Activated naive CD8-positive, alpha-beta T cell (primary cell): ENCODE results near the gene JAKMIP2.
"Not testable (repeated sequence)": the region's sequence is repeated elsewhere in the genome, so short reads cannot be mapped to it uniquely, and the experiment has no call there.

Experiments
- H3K27ac Mint-ChIP-seq: one replicate; pipeline ENCODE4 v1.8.0; 2021; ENCODE audit warnings: mixed read lengths
- H3K27me3 Mint-ChIP-seq: one replicate; pipeline ENCODE4 v1.8.0; 2021; ENCODE audit warnings: mixed read lengths
- H3K36me3 Mint-ChIP-seq: one replicate; pipeline ENCODE4 v1.8.0; 2021; ENCODE audit warnings: mixed read lengths
- H3K4me1 Mint-ChIP-seq: one replicate; pipeline ENCODE4 v1.8.0; 2021; ENCODE audit warnings: low read depth, mixed read lengths
- H3K4me3 Mint-ChIP-seq: one replicate; pipeline ENCODE4 v1.8.0; 2021; ENCODE audit warnings: mild to moderate bottlenecking, mixed read lengths
- H3K9me3 Mint-ChIP-seq: one replicate; pipeline ENCODE4 v1.8.0; 2021; ENCODE audit warnings: low read depth, mixed read lengths

The JAKMIP2 gene

DNA sequence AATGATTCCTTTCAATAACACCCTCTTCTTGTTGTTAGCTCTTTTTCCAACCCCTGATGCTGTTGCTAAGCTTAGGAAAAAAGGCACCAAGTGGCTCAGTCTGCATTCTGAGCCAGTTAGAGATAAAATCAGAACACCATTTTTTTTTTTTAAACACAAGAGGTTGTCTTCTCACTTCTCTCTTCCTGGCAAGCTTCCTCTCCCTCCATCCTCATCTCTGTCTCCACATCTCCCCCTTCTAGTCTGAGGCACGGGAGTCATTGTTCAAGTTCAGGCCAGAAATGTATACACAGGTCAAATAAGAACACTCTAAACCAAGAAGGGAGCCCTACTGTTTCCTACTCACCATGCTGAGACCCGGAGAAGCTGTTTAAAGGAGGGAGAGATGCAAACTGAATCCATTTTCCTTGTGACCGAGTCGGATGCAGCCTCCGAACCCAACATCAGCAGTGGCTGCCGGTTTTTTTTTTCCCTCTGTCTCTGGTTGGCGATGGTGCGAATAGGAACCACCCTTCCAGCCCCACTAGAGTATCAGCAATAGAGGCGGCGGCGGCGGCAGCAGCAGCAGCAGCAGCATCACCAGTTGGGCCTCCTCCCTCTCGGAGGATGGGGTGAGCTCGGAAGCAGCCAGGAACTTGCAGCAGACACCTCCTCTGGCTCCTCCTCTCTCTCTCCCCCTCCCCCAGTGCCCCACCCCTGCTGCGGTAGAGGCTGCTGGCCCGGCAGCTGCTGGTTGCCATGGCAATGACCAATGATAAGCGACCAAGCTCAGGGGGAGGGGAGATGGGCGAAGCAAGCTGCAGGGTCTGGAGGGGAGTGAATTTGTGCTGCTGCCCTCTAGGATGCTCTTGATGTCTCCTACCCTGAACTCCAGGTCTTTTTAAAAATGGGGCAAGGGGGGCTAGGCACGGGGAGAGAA, at the start of gene JAKMIP2:
JAKMIP2 (minus strand) TSS at position 619 of the 919 bp plus-strand sequence. CDS start 110,922 bp downstream, outside the sequence.
- Mint-ChIP-seq H3K4me1 (peaks cover 11% of the 10 kb centered on the region), H3K36me3 (no peaks in the 10 kb centered on the region), H3K27ac (peak within 1 kb of the TSS; percentile 6), H3K9me3 (no peaks in the 10 kb centered on the region), H3K27me3 (no peaks in the 10 kb centered on the region), H3K4me3 (peak within 1 kb of the TSS; percentile 80)

DNA sequence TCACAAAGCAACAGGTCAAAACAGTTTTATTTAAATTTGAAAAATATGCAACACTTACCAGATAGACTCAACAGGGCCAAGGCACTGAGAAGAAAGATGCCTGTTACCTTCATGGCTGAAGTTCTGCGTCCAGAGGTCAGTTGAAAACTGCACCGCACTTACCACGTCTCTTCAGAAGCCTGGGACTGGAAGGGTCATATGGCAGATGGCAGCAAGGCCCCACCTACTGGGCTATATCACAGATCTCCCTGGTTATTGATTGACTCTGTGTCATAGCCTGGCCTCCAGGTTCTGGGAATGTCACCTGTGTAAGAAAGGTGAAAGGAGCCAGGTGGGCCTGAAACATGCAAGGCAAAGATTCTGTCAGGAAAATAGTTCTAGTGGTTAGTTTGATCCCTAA, 48.9 kb upstream of the JAKMIP2 start, which contains the start of gene SPINK1:
SPINK1 (minus strand) TSS at position 207 of the 400 bp plus-strand sequence; CDS start at position 113, 94 bp downstream.
- Mint-ChIP-seq H3K4me3 (no peak within 1 kb of the TSS), H3K27me3 (peaks cover 4% of the 10 kb centered on the region), H3K36me3 (no peaks in the 10 kb centered on the region), H3K4me1 (no peaks in the 10 kb centered on the region), H3K9me3 (no peaks in the 10 kb centered on the region), H3K27ac (no peak within 1 kb of the TSS)

DNA sequence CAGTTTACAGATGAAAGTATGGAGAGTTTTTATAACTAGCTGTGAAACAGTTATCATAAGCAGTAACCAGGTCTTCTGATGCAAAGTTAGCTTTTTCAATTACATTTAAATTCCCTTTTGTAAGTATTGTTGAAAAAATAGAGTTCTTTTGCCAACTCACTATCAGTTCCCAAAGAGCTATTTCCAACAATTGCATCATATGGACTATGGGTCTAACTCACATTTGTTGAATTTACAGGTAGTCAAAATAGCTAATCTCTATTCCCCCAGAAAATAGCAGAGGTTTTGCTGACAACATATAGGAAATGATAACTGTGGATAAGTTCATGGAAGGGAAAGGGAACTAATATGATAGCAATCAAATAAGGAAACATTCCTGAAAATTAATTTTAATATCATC, 47.5 kb upstream of the JAKMIP2 start:
- H3K36me3 Mint-ChIP-seq: no peaks in the 10 kb centered on the region
- H3K27ac Mint-ChIP-seq: no peak overlapping the region
- H3K9me3 Mint-ChIP-seq: no peaks in the 10 kb centered on the region
- H3K27me3 Mint-ChIP-seq: peaks cover 4% of the 10 kb centered on the region
- H3K4me1 Mint-ChIP-seq: no peaks in the 10 kb centered on the region
- no peak overlapping the region for H3K4me3 Mint-ChIP-seq

DNA sequence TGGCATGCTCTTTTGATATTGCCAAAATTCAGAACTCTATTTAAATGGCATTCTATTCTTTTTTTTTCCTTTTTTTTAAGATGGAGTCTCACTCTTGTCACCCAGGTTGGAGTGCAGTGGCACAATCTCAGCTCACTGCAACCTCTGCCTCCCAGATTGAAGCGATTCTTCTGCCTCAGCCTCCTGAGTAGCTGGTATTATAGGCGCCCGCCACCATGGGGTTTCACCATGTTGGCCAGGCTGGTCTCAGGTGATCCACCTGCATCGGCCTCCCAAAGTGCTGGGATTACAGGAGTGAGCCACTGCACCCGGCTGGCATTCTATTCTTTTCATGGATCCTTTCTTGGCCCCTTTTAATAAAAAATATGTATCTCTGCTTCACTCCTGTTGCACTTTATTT, 44.5 kb upstream of the JAKMIP2 start:
- not testable (repeated sequence) for H3K27ac Mint-ChIP-seq, H3K27me3 Mint-ChIP-seq, H3K4me3 Mint-ChIP-seq, H3K9me3 Mint-ChIP-seq, H3K4me1 Mint-ChIP-seq, H3K36me3 Mint-ChIP-seq

DNA sequence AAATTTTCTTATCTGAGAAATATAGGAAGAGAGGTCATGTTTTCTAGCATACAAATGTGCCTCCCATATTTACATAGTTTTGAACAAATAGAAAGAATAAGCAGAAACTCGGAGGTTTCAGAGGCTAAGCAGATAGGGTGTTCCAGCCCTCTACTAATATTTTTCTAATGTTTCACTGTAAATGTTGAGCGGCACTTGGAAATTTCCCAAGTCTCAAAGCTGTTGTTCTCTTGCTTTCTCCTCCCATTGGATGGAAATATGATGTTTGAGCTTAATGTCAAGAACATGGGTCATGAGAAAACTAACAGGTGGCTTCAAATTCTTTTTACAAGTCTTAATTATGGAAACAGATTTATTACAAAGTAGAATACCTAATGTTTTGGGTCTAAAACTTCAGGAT, 43.8 kb upstream of the JAKMIP2 start:
- no peaks in the 10 kb centered on the region for H3K9me3 Mint-ChIP-seq
- H3K27ac Mint-ChIP-seq: no peak overlapping the region
- H3K36me3 Mint-ChIP-seq: no peaks in the 10 kb centered on the region
- no peaks in the 10 kb centered on the region for H3K4me1 Mint-ChIP-seq
- H3K27me3 Mint-ChIP-seq: peaks cover 4% of the 10 kb centered on the region
- H3K4me3 Mint-ChIP-seq: no peak overlapping the region

DNA sequence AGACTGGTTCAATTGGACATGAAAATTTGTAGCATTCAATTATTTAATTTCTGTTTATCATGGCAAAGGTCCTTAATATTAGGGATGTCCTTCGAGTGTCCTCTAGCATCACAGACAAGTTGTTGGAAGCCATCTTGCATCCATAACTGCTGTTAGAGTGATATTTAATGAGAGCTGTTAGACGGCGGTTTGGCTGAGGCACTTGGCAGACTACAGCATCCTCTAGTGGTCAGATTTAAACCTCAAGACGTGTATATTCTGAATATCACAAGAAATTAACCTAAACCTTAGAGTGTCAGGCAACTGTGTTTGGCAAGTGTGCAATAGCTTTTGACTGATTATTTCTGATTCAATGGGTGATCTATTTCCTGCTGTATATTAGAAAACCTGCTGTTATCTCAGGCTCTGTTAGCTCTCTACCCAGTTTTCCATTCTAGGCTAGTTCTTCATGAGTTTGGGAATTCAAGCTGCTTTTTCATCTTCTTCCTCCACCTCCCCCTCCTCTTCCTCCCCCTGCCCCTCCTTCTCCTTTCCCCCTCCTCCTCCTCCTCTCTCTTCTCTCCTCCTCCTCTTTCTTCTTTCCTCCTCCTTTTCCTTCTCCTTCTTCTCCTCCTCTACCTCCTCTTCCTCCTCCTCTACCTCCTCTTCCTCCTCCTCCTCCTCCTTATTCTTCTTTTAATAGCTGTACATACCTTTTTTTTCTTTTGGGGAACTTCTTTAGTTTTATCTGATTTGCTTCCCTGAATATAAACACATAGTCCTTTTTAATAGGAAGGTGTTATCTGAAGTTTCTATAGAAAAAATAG, 40.4 kb upstream of the JAKMIP2 start:
- no peaks in the 10 kb centered on the region for H3K4me1 Mint-ChIP-seq
- H3K9me3 Mint-ChIP-seq: no peaks in the 10 kb centered on the region
- peaks cover 2% of the 10 kb centered on the region for H3K27me3 Mint-ChIP-seq
- no peaks in the 10 kb centered on the region for H3K36me3 Mint-ChIP-seq
- H3K4me3 Mint-ChIP-seq: no peak overlapping the region
- no peak overlapping the region for H3K27ac Mint-ChIP-seq

DNA sequence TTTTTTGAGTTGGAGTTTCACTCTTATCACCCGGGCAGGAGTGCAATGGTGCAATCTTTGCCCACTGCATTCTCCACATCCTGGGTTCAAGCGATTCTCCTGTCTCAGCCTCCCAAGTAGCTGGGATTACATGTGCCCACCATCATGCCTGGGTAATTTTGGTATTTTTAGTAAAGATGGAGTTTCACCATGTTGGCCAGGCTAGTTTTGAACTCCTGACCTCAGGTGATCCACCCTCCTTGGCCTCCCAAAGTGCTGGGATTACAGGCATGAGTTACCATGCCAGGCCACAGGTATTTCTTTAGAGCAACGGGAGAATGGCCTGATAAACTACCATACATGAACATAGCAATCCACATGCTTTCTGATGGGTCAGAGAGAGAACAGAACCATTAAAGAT, 39.7 kb upstream of the JAKMIP2 start:
- not testable (repeated sequence) for H3K4me3 Mint-ChIP-seq, H3K9me3 Mint-ChIP-seq, H3K36me3 Mint-ChIP-seq, H3K27ac Mint-ChIP-seq, H3K27me3 Mint-ChIP-seq, H3K4me1 Mint-ChIP-seq

DNA sequence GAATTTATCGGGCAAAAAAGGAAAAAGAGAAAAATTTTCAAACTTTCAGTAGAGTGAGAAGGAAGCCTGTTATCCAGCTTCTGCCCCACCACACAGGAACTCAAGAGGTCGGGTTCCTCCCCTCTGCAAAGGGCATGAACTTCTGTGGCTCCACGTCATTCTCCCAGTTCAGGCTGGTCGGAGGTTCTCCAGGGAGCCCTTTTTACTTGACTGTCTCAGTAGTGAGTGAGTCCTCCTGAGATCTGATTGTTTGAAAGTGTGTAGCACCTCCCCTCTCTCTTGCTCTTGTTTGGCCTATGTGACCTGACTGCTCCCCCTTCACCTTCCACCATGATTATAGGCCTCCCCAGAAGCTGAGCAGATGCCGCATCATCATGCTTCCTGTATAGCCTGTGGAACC, 39.2 kb upstream of the JAKMIP2 start:
- Mint-ChIP-seq H3K4me3 (no peak overlapping the region), H3K4me1 (no peaks in the 10 kb centered on the region), H3K36me3 (no peaks in the 10 kb centered on the region)

DNA sequence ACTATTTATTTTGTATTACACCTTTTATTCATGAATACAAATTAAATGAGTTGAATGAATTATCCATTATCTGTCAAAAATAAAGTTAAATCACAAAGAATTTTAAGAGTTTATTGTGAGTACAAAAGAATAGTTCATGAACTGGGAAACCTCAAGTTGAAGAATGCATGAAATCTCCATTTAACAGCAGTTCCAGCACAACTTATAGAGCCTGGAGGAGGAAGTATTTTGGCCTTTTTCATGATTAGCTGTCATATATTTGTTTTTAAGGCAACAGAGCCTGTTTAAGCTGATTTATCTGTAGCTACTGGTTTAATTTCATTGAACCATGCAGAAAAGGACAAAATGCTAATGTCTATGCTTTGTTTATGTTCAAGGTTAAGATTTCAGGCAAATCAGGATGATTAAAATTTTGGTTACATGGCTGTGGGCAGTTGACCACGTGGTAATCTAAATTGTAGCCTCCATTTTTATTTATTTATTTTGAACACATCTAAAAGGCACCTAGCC, 36.8 kb upstream of the JAKMIP2 start:
- H3K4me3 Mint-ChIP-seq: no peak overlapping the region
- no peaks in the 10 kb centered on the region for H3K36me3 Mint-ChIP-seq
- no peak overlapping the region for H3K27ac Mint-ChIP-seq
- no peaks in the 10 kb centered on the region for H3K4me1 Mint-ChIP-seq
- H3K27me3 Mint-ChIP-seq: no peaks in the 10 kb centered on the region
- H3K9me3 Mint-ChIP-seq: no peaks in the 10 kb centered on the region

More for the DNA sequence above, 39.2 kb upstream of the JAKMIP2 start:
- Mint-ChIP-seq H3K27me3 (no peaks in the 10 kb centered on the region), H3K27ac (no peak overlapping the region), H3K9me3 (no peaks in the 10 kb centered on the region)

DNA sequence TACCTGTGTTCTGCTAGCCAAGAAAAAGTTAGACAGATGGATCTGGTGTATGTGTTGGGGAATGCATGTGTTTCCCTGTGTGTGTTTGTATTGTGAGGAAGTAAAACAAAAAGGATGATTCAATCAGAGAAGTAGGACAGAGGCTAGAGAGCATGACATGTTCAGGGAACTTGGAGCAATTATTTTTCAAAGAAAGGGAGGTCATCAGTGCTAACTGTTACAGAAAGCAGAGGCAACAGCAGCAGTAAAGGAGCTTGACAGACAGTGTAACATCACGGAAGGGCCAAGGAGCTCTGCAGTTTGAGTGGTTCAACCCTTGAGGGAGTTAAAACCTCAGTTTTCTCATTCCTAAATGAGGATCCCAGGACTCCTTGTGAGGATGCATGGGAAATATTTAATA, 35.8 kb upstream of the JAKMIP2 start:
- H3K36me3 Mint-ChIP-seq: no peaks in the 10 kb centered on the region
- no peaks in the 10 kb centered on the region for H3K27me3 Mint-ChIP-seq
- H3K9me3 Mint-ChIP-seq: no peaks in the 10 kb centered on the region
- no peak overlapping the region for H3K4me3 Mint-ChIP-seq
- H3K4me1 Mint-ChIP-seq: no peaks in the 10 kb centered on the region
- H3K27ac Mint-ChIP-seq: no peak overlapping the region

DNA sequence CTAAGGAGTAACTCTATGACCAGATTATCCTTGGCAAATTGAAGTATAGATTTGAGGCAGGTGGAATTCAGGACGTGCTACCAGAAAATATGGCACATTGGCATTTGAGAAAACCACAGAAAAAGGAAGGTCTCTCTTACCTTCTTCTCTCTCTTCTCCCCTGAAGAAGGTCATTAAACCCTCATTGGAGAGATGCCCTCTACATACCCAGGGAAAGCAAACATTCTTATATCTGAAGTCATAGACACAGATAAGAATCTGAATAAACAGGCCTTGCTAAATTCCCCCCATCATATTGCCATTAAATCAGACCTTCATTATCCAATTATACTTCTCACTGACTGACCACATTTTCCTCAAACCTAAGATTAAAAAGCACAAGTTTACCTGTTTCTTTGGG, 31.2 kb upstream of the JAKMIP2 start:
- no peak overlapping the region for H3K27ac Mint-ChIP-seq
- H3K4me1 Mint-ChIP-seq: no peaks in the 10 kb centered on the region
- no peaks in the 10 kb centered on the region for H3K27me3 Mint-ChIP-seq

DNA sequence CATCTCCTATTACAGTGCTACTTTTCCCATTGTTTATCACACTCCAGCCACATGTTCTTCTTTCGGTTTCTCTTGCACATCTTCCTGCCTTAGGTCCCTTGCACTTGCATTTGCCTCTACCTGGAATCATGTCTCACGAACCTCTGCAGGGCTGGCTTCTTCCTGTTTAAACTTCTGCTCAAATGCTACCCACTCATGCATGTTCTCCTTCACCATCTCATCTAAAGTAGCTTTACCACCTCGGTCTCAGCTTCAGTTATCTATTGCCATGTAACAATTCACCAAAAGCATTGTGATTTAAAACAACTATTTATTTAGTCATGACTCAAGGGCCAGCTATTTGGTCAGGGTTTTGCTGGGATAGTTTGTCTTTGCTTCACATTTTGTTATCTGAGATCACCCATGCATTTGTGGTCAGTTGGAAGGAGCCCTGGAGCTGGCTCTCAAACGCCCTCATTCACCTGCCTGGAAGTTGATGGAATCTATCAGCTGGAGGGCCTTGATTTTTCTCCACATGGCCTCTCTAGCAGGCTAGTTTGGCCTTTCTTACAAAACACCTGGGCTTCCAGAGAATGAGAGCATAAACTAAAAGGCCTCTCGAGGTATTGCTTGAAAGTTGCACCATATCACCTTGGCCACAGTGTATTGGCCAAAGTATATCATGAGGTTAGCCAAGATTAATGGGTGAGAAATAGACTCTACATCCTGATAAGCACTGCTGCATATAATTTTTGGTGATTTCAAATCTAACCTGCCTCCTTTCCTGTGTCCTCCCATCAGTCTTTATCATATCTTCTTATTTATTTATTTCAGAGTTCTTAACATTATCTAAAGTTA, 27.5 kb upstream of the JAKMIP2 start:
- Mint-ChIP-seq H3K4me3 (no peak overlapping the region), H3K4me1 (peaks cover 2% of the 10 kb centered on the region), H3K36me3 (no peaks in the 10 kb centered on the region), H3K27me3 (no peaks in the 10 kb centered on the region), H3K27ac (no peak overlapping the region), H3K9me3 (no peaks in the 10 kb centered on the region)

More for the DNA sequence above, 31.2 kb upstream of the JAKMIP2 start:
- Mint-ChIP-seq H3K9me3 (no peaks in the 10 kb centered on the region), H3K36me3 (no peaks in the 10 kb centered on the region), H3K4me3 (no peak overlapping the region)

DNA sequence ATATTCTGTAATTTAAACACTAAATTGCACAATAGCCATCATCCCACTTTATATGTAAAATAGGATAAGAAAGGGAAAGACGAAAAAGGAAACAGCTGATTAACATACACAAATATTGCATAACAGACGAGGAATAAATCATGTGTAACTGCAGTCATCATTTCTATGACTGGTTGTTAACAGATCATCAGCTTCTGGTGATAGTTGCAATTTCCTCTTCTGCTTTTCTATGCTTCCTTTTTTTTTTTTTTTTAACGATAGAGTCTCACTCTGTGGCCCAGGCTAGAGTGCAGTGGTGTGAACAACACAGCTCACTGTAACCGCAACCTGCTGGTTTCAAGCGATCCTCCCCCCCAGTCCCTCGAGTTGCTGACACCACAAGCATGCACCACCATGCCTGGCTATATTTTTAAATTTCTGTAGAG, 22.5 kb upstream of the JAKMIP2 start:
- no peak overlapping the region for H3K4me3 Mint-ChIP-seq
- no peaks in the 10 kb centered on the region for H3K9me3 Mint-ChIP-seq
- no peak overlapping the region for H3K27ac Mint-ChIP-seq
- no peaks in the 10 kb centered on the region for H3K36me3 Mint-ChIP-seq
- H3K4me1 Mint-ChIP-seq: peaks cover 6% of the 10 kb centered on the region
- no peaks in the 10 kb centered on the region for H3K27me3 Mint-ChIP-seq

DNA sequence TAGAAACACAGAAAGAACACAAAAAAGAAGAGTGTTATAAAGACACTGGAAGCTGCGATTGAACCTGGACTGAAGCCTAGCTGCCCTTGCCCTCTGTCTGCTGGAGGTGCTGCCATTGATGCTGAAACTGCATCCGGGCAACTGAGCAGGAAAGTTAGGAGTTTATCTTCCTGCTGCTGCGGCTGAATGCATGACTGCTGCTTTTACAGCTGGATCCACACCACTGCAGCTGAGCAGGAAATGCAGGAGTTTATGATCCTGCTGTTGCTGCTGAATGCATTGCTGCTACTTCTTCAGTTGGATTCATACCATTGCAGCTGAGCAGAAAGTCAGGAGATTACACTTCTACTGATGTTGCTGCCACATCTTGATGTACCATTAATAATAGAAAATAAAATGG, 21.8 kb upstream of the JAKMIP2 start:
- Mint-ChIP-seq H3K36me3 (no peaks in the 10 kb centered on the region), H3K4me1 (peaks cover 6% of the 10 kb centered on the region), H3K27ac (no peak overlapping the region), H3K27me3 (no peaks in the 10 kb centered on the region), H3K9me3 (no peaks in the 10 kb centered on the region), H3K4me3 (no peak overlapping the region)
